Left ventricle myocardium inferior (tissue), 1 donor: ENCODE data around the gene CDK6. TPM values are rescaled to one million over a fixed set of nuclear protein-coding genes. Genes with fewer than 3 reads are reported as not detected.

Experiments
- DNase-seq: peaks from one replicate; pipeline ENCODE4 v3.0.0-alpha.2; 2020
- H3K27ac ChIP-seq: fragments of 200-600 bp; replicated peaks from 2 replicates; pipeline ENCODE4 v1.8.0; 2021
- H3K27me3 ChIP-seq: fragments of 200-600 bp; 2 replicates; pipeline ENCODE4 v1.8.0; 2021; ENCODE audit warnings: low read depth
- H3K36me3 ChIP-seq: fragments of 200-600 bp; 2 replicates; pipeline ENCODE4 v1.8.0; 2021
- H3K4me1 ChIP-seq: fragments of 200-600 bp; 2 replicates; pipeline ENCODE4 v1.8.0; 2021
- H3K4me3 ChIP-seq: fragments of 200-600 bp; 2 replicates; pipeline ENCODE4 v1.8.0; 2021; ENCODE audit warnings: mild to moderate bottlenecking, moderate library complexity
- H3K9me3 ChIP-seq: fragments of 200-600 bp; replicated peaks from 2 replicates; pipeline ENCODE4 v1.8.0; 2021
- intact Hi-C: fragments of 100-400 bp; cut with micrococcal nuclease; formaldehyde crosslinking; loops from one replicate; pipeline ENCODE4 v1.11.0; 2022
- total RNA-seq: library from RNA; stranded (reverse); fragmentation: NEBNext Ultra II Directional; extraction: Animal tissue kit (Norgen Biotek cat#: 25700); gene quantifications from one replicate; pipeline ENCODE4 v1.2.1, GENCODE V29; 2021
- TF ChIP-seq, protein P1 (sequence below): fragments of 200-600 bp; IDR thresholded peaks from 2 replicates; pipeline ENCODE4 v1.8.0; 2021; ENCODE audit warnings: antibody characterized with exemption, mild to moderate bottlenecking, borderline replicate concordance
- donor health status: DM: no; HTN: yes; CAD: no; lungs with severe emphysema.

Gene CDK6
- total RNA-seq, 1 donor from 2014 or later, result 16.5 TPM

DNA sequence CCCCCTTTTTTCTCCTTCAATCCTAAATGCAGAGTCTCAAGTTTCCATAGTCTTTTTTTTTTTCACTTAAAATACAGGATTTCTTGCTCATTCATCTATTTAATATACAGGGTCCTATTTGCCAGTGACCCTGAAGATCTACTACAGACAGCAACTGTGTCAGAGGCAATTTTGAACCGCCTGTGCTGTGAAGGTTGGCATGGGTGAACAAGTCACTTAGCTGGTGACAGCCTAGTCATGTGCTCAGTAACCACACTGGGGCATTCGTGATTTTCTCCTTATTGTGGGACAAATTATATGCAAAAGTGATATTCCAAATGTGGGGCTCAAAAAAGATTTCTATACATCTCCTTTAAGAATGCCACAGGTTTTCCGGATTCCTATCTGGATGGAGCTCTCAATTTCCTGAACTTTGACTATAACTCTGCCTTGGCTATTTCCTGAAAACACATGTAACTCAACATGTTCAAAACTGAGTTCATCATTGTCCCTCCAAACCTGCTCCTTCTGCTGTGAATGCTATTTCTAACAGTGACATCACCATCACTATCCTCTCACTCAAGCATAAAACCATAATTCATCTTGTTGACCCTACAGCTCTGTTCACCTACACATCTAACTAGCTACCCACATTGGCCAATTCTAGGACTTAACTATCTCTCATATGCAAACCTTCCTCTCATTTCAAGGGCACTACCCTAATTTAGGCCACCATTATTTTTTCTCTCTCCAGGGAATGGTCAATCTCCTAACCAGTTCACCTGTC, 36.7 kb downstream of the CDK6 start:
- Histone ChIP-seq H3K27me3 (no peaks in the 10 kb centered on the region), H3K27ac (peak overlapping the region; percentile 77), H3K4me1 (peaks cover 79% of the 10 kb centered on the region), H3K4me3 (no peak overlapping the region), H3K9me3 (no peaks in the 10 kb centered on the region), H3K36me3 (no peaks in the 10 kb centered on the region)
- intact Hi-C loops, result no loop called here
- TF ChIP-seq, protein P1, sequence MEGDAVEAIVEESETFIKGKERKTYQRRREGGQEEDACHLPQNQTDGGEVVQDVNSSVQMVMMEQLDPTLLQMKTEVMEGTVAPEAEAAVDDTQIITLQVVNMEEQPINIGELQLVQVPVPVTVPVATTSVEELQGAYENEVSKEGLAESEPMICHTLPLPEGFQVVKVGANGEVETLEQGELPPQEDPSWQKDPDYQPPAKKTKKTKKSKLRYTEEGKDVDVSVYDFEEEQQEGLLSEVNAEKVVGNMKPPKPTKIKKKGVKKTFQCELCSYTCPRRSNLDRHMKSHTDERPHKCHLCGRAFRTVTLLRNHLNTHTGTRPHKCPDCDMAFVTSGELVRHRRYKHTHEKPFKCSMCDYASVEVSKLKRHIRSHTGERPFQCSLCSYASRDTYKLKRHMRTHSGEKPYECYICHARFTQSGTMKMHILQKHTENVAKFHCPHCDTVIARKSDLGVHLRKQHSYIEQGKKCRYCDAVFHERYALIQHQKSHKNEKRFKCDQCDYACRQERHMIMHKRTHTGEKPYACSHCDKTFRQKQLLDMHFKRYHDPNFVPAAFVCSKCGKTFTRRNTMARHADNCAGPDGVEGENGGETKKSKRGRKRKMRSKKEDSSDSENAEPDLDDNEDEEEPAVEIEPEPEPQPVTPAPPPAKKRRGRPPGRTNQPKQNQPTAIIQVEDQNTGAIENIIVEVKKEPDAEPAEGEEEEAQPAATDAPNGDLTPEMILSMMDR, result no peak
- DNase-seq, result no peak

- no peak overlapping the region for H3K4me3 ChIP-seq
- peak overlapping the region; percentile 77 for H3K27ac ChIP-seq
- intact Hi-C loops, result no loop called here
- H3K36me3 ChIP-seq, result no peaks in the 10 kb centered on the region
- no peaks in the 10 kb centered on the region for H3K9me3 ChIP-seq
- peaks cover 89% of the 10 kb centered on the region for H3K4me1 ChIP-seq
- TF ChIP-seq, protein P1, result no peak
- H3K27me3 ChIP-seq, result no peaks in the 10 kb centered on the region
- DNase-seq, result no peak
Observed at GRCh38 chr7:92798517-92799249, 37.7 kb downstream of the CDK6 start.

- TF ChIP-seq, protein P1, result peak; percentile 54
- Histone ChIP-seq H3K27me3 (no peaks in the 10 kb centered on the region), H3K4me1 (peaks cover 89% of the 10 kb centered on the region), H3K27ac (peak overlapping the region; percentile 77), H3K4me3 (no peak overlapping the region), H3K36me3 (no peaks in the 10 kb centered on the region), H3K9me3 (no peaks in the 10 kb centered on the region)
- DNase-seq, result no peak
- intact Hi-C loops, result no loop called here
Observed at GRCh38 chr7:92797693-92798092, 38.7 kb downstream of the CDK6 start.

- intact Hi-C loops, result no loop called here
- H3K36me3 ChIP-seq, result no peaks in the 10 kb centered on the region
- TF ChIP-seq, protein P1, result no peak
- peak overlapping the region; percentile 77 for H3K27ac ChIP-seq
- DNase-seq, result no peak
- H3K9me3 ChIP-seq, result no peaks in the 10 kb centered on the region
- H3K27me3 ChIP-seq, result no peaks in the 10 kb centered on the region
- no peak overlapping the region for H3K4me3 ChIP-seq
- H3K4me1 ChIP-seq, result peaks cover 89% of the 10 kb centered on the region
Observed at GRCh38 chr7:92797284-92797683, 39.1 kb downstream of the CDK6 start.

DNA sequence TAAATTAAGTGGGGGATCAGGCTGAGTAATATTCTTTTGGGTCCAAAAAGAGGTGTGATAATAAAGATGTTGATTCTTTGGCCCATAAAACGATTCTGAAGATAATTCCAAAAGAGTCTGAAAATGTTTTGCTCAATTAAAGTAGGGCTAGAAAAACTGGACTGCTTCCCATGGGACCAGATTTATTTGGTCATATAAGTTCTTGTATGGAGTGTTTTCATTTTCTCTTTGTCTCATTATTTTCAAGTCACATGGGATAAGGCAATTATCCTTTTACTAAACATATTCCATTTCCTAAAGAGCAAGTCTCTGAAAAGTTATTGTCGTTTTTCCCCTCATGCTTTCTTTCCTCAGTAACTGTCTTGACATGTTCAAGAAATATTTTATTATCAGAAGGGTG, 41.5 kb downstream of the CDK6 start:
- no peaks in the 10 kb centered on the region for H3K27me3 ChIP-seq
- DNase-seq, result no peak
- H3K36me3 ChIP-seq, result no peaks in the 10 kb centered on the region
- H3K4me3 ChIP-seq, result no peak overlapping the region
- TF ChIP-seq, protein P1, result no peak
- intact Hi-C loops, result no loop called here
- H3K27ac ChIP-seq, result peak overlapping the region; percentile 77
- peaks cover 93% of the 10 kb centered on the region for H3K4me1 ChIP-seq
- H3K9me3 ChIP-seq, result no peaks in the 10 kb centered on the region
